Adipocyte (in vitro differentiated cells): ENCODE results near the gene LSAMP.
A peak's percentile ranks its signal among the peaks of the same experiment; 100 is the strongest.

ENCODE experiments used
- DNase-seq: peaks from one replicate; pipeline ENCODE4 v3.0.0-alpha.2; 2015; ENCODE audit warnings: low read depth
- H3K27me3 ChIP-seq: replicated peaks from 2 replicates; pipeline ENCODE4 v1.7.0; 2013; ENCODE audit warnings: mild to moderate bottlenecking, low read length, moderate library complexity; ENCODE audit not compliant: control insufficient read depth, insufficient read depth
- H3K36me3 ChIP-seq: 2 replicates; pipeline ENCODE4 v1.7.0; 2013; ENCODE audit warnings: low read length, mild to moderate bottlenecking, moderate library complexity; ENCODE audit not compliant: control insufficient read depth, insufficient read depth, severe bottlenecking
- H3K4me1 ChIP-seq: 2 replicates; pipeline ENCODE4 v1.7.0; 2013; ENCODE audit warnings: mild to moderate bottlenecking, low read length, moderate library complexity; ENCODE audit not compliant: control insufficient read depth, insufficient read depth
- H3K4me3 ChIP-seq: 2 replicates; pipeline ENCODE4 v1.7.0; 2013; ENCODE audit warnings: mild to moderate bottlenecking, low read length, moderate library complexity
- H3K9ac ChIP-seq: 2 replicates; pipeline ENCODE4 v1.7.0; 2013; ENCODE audit warnings: mild to moderate bottlenecking, low read length, moderate library complexity
- H3K9me3 ChIP-seq: 2 replicates; pipeline ENCODE4 v1.7.0; 2013; ENCODE audit warnings: mild to moderate bottlenecking, low read length, moderate library complexity; ENCODE audit not compliant: control insufficient read depth

Gene LSAMP

DNA sequence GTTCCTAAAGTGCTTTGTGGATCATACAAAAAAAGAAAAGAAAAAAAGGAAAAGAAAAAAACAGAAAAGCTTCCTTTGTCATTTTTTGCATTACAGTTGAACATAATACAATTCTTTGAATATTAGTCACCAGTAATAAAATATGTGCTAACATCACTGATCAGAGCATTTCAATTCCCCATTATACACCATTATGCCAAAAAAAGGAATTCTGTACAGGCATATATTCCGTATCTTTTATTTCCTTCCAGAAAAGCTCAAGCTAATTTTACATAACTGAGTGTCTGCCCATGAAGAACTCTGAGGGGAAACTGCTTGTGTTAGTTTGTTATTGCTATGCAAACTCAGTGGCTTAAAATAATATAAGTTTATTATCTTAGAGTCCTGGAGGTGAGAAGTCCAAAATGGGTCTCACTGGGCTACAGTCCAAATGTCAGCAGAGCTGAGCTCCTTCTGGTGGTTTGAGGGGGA, 444.1 kb downstream of the LSAMP start:
- no peaks in the 10 kb centered on the region for H3K9me3 ChIP-seq
- DNase-seq = peak; percentile 34
- H3K27me3 ChIP-seq = no peaks in the 10 kb centered on the region
- peaks cover 47% of the 10 kb centered on the region for H3K4me1 ChIP-seq
- H3K36me3 ChIP-seq = no peaks in the 10 kb centered on the region
- peak overlapping the region; percentile 28 for H3K4me3 ChIP-seq
- no peak overlapping the region for H3K9ac ChIP-seq

DNA sequence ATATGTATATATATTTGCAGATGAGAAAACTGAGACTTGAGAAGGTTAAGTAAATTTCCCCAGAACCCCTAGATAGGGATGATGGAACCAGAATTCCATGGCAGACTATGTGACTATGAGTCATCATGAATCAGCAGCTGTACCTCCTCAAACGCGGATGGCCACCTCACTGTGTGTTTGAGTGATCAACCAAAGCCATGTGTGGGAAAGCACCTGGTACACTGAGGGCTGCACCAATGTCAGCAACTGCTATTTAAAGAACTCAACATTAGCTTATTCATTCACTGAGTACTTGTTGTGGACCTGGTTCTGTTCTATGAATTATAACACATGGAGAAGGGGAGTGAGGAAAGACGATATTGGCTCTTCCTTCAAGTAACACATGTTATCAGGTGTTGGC, 445.0 kb downstream of the LSAMP start:
- Histone ChIP-seq H3K9ac (peak overlapping the region; percentile 5), H3K27me3 (no peaks in the 10 kb centered on the region), H3K36me3 (no peaks in the 10 kb centered on the region), H3K4me1 (peaks cover 38% of the 10 kb centered on the region), H3K4me3 (peak overlapping the region; percentile 28), H3K9me3 (no peaks in the 10 kb centered on the region)
- peak; percentile 66 for DNase-seq

DNA sequence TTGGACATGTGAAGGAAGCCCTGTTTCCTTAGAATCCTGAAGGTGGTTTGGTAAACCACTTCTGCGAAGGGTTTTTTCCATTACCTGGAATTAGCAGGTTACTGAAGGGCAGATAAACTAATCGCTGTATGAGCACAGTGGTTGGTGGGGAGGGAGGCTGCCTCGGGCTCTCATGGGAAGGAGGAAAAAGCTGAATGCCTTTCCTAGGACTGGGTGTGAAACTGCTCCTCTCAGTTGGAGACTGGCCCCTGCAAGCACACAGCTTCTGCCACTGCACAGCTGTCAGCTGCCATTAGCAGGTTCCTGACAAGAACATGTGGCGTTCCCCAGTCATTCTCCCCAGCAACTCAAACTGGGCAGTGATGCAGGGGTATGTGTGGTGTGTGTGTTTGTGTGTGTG, 445.7 kb downstream of the LSAMP start:
- no peak for DNase-seq
- Histone ChIP-seq H3K9ac (no peak overlapping the region), H3K36me3 (no peaks in the 10 kb centered on the region), H3K4me1 (peaks cover 31% of the 10 kb centered on the region), H3K9me3 (no peaks in the 10 kb centered on the region), H3K4me3 (no peak overlapping the region), H3K27me3 (no peaks in the 10 kb centered on the region)

DNA sequence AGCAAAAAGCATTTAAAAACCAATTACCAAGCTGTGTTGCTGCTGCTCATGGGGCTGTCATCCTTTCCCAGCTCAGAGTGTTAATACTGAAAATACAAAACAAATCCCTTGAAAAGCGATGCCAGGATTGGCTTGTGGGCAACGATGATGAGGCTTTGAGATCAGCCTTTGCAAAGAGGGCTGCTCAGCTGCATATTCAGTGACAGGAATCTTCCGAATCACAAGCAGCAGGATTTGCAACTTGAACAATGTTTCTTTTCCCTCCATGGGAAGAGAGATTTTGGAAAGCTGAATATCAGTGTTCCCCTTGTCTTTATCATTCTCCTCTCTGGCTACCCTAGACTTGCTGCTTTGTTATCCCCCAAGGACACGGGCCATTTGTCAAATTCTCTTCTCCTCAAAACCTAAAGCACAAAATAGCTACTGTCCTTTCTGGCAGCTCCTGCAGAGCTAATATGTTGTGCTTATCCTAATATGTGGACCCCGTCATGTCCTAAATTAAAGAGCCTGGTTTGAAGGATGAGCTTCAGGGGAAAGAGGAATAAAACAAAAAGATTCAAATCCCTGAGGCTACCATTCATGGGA, 446.2 kb downstream of the LSAMP start:
- no peak for DNase-seq
- Histone ChIP-seq H3K4me1 (peaks cover 31% of the 10 kb centered on the region), H3K36me3 (no peaks in the 10 kb centered on the region), H3K9ac (no peak overlapping the region), H3K4me3 (no peak overlapping the region), H3K9me3 (no peaks in the 10 kb centered on the region), H3K27me3 (no peaks in the 10 kb centered on the region)

DNA sequence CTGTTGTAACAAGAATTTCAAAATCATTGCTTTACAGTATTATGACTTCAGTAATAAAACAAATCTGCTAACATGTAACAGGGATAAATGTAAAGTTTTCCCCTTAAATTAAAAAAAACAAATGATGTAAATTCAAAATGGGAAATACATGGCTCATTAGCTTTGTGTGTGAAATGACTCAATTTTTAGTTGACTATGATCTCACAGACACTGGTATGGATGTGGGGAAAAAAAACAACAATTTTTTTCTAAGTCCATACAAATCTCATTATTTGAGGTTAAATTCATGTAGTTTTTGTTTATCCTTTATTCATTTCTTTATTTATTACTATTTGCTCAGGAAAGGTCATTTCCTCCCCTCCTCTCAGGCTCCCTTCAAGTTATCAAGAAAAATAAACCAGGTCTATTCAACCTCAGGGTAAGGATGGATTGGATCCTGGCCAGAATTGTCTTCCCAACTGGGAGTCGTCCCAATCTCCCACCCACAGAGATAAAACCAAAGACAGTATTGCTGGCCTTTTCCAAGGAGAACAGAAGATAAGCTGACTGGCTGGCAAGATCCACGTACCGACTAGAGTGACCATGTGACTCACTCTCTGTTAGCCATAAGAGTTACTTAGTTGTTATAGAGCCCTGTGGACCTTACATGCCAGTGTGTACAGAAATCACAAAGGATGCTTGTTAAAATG, 448.7 kb downstream of the LSAMP start:
- H3K27me3 ChIP-seq = no peaks in the 10 kb centered on the region
- no peaks in the 10 kb centered on the region for H3K36me3 ChIP-seq
- no peak for DNase-seq
- H3K9me3 ChIP-seq = no peaks in the 10 kb centered on the region
- no peak overlapping the region for H3K9ac ChIP-seq
- H3K4me3 ChIP-seq = no peak overlapping the region
- H3K4me1 ChIP-seq = peaks cover 19% of the 10 kb centered on the region

DNA sequence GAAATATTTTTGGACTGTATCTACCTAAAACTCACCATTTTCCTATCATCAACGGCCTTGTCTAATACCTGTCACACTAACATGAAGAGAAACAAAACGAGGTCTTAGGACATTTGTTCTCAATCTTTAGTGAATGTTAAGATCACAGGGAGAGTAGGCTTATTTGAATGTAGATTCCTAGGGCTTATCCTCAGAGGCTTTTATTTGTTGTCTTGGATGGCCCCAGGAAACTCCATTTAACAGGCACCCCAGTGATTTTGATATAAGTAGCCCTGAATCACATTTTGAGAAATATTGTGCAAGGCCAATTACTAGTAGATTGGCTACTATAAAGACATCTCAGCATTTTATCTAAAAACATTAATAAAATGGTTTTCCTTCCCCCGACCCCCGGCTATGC, 454.6 kb downstream of the LSAMP start:
- H3K36me3 ChIP-seq = no peaks in the 10 kb centered on the region

DNA sequence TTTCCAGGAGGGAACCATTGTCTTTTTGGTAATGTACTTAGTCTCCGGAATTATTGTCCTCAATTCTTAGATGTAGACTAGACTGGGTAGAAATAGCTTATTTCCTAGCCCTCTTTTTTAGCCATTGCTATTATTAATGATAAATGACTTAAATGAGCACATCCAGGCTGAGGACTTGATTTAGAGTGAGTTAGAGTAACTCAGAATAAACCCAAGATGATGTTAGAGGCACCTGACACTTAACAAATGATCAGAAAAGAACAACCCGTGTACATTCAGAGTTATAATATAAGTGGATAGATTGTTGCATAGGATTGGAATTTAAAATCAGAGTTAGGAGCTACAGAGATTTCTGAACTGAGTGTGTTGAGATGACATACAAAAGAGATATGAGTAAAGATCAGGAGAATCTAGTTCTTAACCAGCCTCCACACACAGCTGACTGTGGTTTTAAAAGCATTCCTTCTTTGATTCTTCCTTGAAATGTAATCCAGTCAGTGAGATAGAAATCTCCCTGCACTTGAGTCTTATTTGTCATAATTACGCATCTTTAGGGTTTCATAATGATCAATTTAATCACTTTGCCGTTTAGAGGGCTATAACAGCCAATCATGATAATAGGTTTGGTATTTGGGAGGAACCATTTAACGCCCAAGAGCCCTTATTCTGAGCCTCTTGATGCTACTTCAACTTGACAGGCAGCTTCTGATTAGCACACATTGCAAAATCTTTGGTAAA, 455.4 kb downstream of the LSAMP start:
- Histone ChIP-seq H3K36me3 (no peaks in the 10 kb centered on the region), H3K9ac (no peak overlapping the region), H3K4me3 (no peak overlapping the region), H3K9me3 (peaks cover 5% of the 10 kb centered on the region), H3K4me1 (peaks cover 8% of the 10 kb centered on the region), H3K27me3 (no peaks in the 10 kb centered on the region)
- peak; percentile 74 for DNase-seq

More for the DNA sequence above, 454.6 kb downstream of the LSAMP start:
- Histone ChIP-seq H3K9ac (no peak overlapping the region), H3K27me3 (no peaks in the 10 kb centered on the region), H3K4me3 (no peak overlapping the region), H3K4me1 (peaks cover 8% of the 10 kb centered on the region), H3K9me3 (peaks cover 5% of the 10 kb centered on the region)
- no peak for DNase-seq

DNA sequence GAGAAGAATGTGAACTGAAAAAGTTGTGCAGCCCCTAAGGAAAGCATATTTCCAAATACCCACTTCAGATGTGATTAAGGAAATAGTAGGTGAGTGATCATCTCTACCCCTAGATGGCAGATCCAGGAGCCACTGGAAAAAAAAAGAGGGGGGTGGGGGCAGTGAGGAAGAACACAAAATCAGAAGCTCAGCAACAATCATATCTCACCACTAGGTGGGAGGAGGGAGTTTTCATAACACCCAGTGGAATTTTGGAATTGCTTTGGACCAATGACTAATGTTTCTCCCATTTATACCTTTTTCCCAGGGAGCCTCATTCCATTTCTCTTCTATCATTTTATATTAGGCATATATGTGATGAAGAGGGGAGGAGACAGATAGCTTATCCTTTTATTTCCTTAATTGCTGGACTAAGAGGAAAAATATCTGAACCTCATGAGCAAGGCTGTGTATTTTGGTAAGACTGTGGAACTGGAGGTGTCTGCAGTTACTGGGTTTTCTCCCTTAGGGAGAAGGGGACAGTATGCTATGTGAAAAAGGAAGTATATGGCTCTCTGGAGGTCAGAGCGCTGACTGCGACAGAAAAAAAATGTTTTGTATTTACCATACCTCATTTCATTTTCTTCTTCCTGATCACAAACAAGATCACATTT, 458.6 kb downstream of the LSAMP start:
- no peaks in the 10 kb centered on the region for H3K27me3 ChIP-seq
- no peak overlapping the region for H3K9ac ChIP-seq
- peaks cover 12% of the 10 kb centered on the region for H3K4me1 ChIP-seq
- DNase-seq = peak; percentile 24
- H3K4me3 ChIP-seq = no peak overlapping the region
- H3K9me3 ChIP-seq = peaks cover 5% of the 10 kb centered on the region
- no peaks in the 10 kb centered on the region for H3K36me3 ChIP-seq

DNA sequence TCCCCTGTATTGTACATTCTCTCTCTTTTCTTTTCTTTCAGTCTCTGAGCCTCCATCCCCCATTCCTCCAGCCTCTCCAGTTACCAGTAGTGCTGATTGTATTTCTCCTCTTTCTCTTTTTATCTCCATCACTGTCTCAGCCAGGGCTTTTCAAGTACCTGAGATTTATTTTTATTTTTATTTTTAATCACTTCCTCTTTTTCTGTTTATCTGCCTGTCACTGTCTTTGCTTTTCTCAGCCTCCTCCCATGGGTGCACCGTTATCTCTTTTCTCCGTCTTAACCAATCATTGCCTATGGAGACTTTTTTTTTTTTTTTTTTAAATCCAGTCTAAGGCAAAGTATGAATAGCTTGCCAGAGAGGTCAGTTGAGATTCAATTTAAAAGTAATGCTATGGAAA, 462.7 kb downstream of the LSAMP start:
- Histone ChIP-seq H3K36me3 (no peaks in the 10 kb centered on the region), H3K9ac (no peak overlapping the region), H3K4me3 (no peak overlapping the region), H3K27me3 (no peaks in the 10 kb centered on the region), H3K4me1 (peaks cover 11% of the 10 kb centered on the region), H3K9me3 (peaks cover 5% of the 10 kb centered on the region)
- DNase-seq = no peak

DNA sequence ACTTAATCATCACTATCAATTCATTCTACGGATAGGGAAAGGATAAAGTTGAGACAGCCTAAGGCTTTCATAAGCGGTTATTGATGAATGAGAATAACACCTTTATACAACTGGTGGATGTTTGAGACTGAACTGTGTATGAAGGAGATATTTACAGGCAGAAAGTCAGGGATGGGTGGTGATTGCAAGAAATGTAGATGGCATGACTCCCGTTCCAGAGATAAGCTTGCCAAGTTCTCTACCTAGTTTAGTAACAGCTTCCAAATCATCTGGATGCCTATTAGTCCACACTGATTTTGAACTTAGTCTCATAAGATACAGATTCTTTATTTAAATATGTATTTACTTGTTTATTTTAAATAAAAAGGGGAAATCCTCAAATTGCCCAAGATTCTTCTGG, 463.2 kb downstream of the LSAMP start:
- no peak overlapping the region for H3K4me3 ChIP-seq
- no peaks in the 10 kb centered on the region for H3K27me3 ChIP-seq
- H3K9ac ChIP-seq = no peak overlapping the region
- no peak for DNase-seq
- peaks cover 11% of the 10 kb centered on the region for H3K4me1 ChIP-seq
- H3K9me3 ChIP-seq = peaks cover 5% of the 10 kb centered on the region
- no peaks in the 10 kb centered on the region for H3K36me3 ChIP-seq

DNA sequence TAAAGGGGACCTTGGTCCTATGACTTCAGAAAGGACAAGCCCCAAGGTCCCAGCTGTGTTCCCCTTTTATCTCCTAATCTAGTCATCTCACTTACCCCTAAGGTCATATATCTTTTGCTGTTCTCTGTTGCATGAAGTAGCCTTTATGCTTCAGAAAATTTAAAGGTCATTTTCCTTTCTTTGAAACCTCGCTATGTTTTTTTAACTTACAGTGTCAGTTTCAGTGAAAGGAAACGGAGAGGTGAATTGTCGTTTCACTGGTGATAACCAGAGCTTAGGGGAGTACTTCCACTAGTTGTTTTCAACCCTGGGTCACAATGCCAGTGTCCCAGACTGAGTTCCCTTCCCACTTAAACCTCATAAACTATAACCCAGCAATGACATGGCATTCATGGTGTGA, 464.6 kb downstream of the LSAMP start:
- DNase-seq = no peak
- no peak overlapping the region for H3K9ac ChIP-seq

More for the DNA sequence above, 464.6 kb downstream of the LSAMP start:
- no peaks in the 10 kb centered on the region for H3K36me3 ChIP-seq
- peaks cover 16% of the 10 kb centered on the region for H3K4me1 ChIP-seq
- no peaks in the 10 kb centered on the region for H3K9me3 ChIP-seq
- no peak overlapping the region for H3K4me3 ChIP-seq
- H3K27me3 ChIP-seq = no peaks in the 10 kb centered on the region
